ENCODE results near the gene MKNK2. TPM values are rescaled to one million over a fixed set of nuclear protein-coding genes. Genes with fewer than 3 reads are reported as not detected.

The MKNK2 gene
- total RNA-seq, 1 experiment from 2014 or later = 54.4 TPM

DNA sequence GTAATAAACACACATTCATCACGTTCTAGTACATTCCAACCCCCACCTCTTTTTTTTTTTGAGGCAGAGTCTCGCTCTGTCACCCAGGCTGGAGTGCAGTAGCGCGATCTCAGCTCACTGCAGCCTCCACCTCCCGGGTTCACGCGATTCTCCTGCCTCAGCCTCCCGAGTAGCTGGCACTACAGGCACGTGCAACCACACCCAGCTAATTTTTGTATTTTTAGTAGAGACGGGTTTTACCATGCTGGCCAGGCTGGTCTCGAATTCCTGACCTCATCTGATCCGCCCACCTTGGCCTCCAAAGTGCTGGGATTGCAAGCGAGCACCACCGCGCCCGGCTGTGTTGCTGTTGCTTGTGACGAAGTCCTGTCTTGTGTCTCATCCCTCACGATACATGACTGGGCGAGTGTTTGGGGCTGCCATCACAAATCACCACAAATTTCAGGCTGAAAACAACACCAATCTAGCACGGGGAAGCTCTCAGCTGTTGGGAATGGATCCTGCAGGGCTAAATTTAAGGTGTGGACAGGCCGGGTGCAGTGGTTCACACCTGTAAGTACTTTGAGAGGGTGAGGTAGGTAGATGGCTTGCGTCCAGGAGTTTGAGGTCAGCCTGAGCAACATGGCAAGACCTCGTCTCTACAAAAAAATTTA, 29.4 kb upstream of the MKNK2 start:
- no peak for DNase-seq (ENCODE audit: low read depth)

GRCh38 chr19:2079865-2080301, 28.8 kb upstream of the MKNK2 start:
- DNase-seq (ENCODE audit: low read depth) = no peak

- no peak for DNase-seq (ENCODE audit: low read depth)
Measured at GRCh38 chr19:2079076-2079864, 28.2 kb upstream of the MKNK2 start.

GRCh38 chr19:2077833-2078619, 27.0 kb upstream of the MKNK2 start:
- no peak for DNase-seq (ENCODE audit: low read depth)

- no peak for DNase-seq (ENCODE audit: low read depth)
Measured at GRCh38 chr19:2077398-2077797, 26.4 kb upstream of the MKNK2 start.

DNA sequence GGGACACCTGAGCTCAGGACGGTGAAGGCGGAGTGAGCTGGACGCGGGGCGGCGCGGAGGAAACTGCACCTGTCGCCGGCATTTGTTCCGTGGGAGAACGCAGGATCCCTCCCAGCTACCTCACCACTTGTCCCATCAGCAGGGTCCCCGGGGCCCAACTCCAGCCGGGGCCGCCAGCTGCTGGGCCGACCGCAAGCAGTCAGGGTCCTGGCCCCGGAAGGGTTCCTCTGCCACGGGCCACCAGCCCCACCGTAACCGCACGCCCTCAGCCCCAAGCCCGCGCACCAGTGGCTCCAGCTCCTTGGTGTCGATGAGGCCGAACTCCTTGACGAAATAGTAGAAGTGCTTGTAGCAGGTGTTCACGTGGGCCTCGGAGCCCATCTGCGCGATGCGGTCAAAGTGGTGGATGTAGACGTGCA, 25.5 kb upstream of the MKNK2 start:
- DNase-seq (ENCODE audit: low read depth) = no peak

DNA sequence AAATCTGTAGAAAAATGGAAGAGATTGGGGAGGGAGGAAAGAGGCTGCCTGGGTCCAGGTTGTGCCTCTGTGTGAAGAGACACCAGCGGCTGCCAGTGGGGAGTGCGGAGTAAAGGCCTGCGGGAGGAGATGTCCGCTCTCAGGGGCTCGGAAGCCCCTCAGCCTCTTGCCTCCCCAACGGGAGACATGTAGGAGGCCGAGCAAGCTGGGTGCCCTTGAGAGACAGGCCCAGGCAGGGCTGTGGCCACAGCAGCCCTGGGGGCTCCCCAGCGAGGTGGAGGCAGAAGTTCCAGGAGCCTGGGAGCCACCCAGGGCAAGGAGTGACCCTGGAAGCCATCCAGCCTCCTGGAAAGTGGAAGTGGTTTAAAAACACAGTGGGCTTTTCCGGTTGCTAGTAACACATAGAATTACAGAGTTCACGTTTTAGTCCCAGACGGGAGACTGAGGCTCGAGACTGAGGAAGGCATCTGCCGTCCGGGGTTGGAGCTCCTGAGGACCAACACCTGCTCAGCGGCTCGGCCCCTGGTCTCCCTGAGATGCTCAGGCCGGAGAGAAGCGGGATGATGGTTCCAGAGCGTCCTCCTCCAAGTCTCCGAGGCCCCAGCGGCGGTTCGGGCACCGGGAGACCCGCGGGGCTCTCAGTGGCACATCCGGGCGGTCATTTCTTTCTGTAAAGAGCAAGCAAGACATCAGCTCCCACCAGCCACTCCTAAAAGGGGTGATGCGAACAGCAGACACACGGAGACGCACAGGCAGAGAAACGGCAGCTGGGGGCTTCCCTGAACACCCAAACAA, 21.9 kb upstream of the MKNK2 start:
- DNase-seq (ENCODE audit: low read depth) = no peak

DNA sequence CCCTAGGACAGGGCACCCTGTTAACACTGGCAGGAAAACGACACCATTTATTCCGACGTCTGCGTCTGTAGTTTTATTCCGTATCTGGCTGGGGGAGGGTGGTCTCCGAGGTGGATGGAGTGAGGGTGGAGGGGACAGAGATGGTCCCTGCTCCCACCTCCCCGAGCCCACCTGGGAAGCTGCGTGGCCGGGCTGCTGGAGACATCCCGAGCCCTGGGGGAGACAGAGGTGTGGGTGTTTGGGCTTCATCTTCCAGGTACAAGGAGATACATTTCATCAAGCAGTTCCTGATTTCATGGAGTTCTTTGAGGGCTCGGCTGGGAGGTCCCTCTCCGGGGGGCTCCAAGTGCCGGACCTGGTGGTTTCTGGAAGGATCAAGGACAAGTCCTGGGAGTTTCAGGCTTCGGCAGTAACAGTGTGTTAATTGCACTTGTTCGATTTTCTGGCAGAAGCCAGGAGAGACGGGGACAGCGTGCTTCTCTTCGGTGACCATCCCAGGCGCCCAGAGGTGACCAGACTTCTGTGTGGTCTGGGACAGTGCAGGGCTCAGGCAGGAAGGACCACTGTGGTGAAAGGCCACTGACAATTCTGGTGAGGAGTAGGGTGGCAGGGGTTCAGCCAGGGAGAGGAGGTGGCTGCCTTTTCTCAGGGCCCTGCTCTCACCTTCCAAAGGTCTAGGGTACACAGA, 20.1 kb upstream of the MKNK2 start:
- DNase-seq (ENCODE audit: low read depth) = no peak

GRCh38 chr19:2070436-2070827, 19.4 kb upstream of the MKNK2 start:
- DNase-seq (ENCODE audit: low read depth) = no peak

DNA sequence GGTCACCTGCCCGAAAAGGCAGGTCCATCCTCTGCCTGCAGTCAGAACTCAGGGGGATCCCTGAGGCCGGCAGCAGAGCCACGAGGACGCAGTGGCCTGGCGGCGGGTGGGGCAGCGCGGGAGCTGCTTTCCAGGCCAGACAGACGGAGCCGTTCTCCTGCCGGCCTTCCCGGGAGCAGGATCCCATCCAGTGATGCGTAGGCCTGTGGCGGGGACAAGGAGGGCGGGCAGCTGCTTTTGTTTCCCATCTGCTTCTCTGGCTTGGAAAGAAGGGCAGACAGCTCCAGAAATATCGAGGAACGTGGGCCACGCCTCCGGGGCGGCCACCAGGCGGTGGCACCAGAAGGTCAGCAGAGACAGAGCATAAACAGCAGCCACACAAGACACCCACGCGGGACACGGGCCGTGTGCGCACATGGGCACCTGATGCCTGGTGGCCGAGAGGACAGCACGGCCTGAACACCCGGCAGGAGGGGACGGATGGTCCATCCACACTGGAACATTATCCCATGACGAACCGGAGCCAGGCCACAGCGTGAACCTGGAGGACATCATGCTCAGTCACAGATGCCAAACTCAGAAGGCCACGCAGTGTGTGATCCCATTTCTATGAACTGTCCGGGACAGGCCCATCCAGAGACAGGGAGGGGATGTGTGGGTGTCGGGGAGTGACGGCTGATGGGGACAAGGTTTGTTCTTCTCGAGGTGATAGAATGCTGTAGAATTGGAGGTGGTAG, 13.9 kb upstream of the MKNK2 start:
- no peak for DNase-seq (ENCODE audit: low read depth)

GRCh38 chr19:2064395-2064787, 13.3 kb upstream of the MKNK2 start:
- DNase-seq (ENCODE audit: low read depth) = no peak

DNA sequence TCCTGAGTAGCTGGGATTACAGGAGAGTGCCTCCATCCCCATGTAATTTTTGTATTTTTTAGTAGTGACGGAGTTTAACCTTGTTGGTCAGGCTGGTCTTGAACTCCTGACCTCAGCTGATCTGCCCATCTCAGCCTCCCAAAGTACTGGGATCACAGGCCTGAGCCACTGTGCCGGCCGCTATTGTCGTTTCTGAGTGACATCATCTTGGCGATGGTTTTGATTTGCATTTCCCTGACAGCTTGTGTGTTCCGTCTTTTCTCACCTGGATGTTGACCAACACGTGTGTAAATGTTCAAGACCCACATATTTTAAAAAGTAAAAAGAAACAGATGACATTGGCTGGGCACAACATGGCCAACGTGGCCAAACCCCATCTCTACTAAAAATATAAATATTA, 12.8 kb upstream of the MKNK2 start:
- DNase-seq (ENCODE audit: low read depth) = no peak

- DNase-seq (ENCODE audit: low read depth) = no peak
Measured at GRCh38 chr19:2062770-2063169, 11.7 kb upstream of the MKNK2 start.

DNA sequence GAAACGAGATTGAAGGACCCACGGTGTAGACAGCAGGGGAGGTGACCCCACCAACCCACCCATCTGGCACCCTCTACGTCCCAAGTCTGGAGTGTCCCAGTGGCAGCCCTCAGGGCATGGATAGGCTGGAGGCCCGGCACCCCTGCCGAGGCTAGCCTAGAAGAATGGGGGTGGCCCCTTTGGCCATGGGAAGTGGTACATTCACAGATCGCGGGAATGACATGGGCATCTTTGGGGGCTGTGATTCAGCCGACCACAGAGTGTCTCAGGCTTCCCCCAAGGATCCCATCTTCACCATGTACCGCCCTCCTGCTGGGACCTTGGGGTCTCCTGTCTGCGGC, 11.3 kb upstream of the MKNK2 start:
- DNase-seq (ENCODE audit: low read depth) = no peak

DNA sequence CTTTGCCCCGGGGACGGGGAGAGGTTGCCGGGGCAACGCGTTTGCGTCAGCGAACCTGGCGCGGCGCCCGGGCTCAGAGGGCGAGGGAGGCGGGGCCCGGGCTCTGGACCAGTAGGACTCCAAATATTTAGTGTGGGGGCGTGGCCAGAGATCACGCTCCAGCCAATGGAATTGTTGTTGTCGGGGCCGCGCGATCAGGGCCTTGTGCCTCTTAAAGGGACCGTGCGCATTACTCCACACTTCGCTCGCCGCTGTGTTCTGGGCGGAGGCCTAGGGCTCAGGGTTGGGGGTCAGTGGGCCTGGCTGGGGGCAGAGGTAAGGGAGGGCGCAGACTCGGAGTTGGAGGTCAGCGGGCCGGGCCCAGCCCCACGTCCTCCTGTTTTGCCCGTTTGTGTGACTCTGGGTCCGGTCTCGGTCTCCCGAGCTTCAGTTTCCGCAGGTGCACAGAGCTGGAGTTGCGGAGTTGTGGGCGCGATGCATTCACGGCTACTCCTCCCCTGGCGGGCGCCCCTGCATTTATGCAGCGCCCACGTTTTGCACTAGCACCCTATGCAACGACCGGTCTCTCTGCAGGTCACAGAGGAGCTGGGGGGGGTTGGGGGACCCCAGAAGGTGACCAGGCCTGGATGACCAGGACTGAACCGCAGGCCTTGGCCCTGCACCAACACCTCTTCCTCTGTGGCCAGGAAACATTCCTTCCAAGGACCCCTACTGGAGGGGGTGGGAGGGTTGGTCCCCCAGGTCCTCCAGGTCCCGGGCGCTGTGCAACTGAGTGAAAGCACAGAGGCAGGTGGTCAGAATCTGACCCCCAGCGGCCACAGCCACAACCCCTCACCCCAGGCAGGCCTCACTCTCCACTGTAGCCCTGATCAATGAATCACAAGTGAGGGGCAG, 10.7 kb upstream of the MKNK2 start:
- DNase-seq (ENCODE audit: low read depth) = peak; percentile 97

- peak; percentile 79 for DNase-seq (ENCODE audit: low read depth)
Measured at GRCh38 chr19:2060884-2061494, 9.9 kb upstream of the MKNK2 start.

DNA sequence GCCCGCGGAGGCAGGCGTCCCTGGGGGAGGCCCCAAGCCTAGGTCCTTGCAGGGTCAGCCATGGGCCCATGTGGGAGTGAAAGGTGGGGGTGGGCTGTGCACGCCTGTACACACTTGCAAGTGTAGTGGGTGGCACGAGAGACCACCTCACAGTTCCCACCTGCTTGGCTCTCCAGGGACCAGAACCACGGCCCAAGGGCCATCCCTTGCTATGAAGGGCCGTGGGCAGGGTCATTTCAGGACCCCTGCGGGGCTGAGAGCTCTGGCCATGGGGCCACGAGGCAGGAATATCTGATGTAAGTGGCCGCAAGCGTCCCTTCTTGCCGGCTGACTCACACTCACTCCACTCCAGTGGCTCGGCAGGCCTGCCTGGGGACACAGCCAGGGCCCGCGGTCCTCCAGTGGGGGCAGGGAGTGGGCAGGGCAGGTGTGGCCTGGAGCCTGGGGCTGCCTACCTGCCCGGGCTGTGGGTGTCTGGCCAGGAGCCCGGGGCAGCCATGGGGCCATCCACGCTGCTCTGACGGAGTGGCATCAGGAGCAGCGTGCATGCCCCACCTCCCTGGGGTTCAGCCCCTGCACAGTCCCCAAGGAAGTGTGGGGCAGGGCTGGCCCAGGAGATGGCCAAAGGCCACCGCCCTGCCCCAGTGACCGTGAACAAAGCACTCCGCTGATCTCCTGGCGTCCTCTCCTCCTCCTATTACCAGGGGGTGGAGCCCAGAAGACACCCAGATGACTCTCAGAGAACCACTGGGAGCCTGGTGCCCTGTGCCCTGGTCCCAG, 8.6 kb upstream of the MKNK2 start:
- DNase-seq (ENCODE audit: low read depth) = peak; percentile 88
